ENCODE data around the gene ABCC1.
A peak's percentile ranks its signal among the peaks of the same experiment; 100 is the strongest.

Gene ABCC1

DNA sequence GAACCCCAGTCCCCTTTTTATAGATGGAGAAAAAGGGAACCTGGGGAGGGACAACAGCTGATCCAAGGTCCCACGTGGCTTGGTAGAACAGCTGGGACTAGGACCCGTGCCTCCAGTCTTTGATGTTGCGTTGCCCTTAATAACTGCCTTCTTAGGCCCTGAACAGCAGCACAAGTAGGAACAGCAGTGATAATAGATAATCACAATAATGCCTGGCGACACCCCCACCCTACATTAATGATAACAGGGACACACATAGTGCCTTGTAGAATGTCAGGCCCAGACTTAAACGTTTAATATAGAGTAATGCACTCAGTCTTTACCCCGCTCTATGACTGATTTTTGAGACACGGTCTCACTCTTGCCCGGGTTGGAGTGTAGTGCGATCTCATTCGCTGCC lies 177.5 kb downstream of the ABCC1 start:
- no peak for DNase-seq (ENCODE audit: low spot score)
- TF ChIP-seq, protein P1, sequence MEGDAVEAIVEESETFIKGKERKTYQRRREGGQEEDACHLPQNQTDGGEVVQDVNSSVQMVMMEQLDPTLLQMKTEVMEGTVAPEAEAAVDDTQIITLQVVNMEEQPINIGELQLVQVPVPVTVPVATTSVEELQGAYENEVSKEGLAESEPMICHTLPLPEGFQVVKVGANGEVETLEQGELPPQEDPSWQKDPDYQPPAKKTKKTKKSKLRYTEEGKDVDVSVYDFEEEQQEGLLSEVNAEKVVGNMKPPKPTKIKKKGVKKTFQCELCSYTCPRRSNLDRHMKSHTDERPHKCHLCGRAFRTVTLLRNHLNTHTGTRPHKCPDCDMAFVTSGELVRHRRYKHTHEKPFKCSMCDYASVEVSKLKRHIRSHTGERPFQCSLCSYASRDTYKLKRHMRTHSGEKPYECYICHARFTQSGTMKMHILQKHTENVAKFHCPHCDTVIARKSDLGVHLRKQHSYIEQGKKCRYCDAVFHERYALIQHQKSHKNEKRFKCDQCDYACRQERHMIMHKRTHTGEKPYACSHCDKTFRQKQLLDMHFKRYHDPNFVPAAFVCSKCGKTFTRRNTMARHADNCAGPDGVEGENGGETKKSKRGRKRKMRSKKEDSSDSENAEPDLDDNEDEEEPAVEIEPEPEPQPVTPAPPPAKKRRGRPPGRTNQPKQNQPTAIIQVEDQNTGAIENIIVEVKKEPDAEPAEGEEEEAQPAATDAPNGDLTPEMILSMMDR (IDR thresholded peaks at IDR 0.05; ENCODE audit: extremely low read depth, missing control alignments), result no peak

DNA sequence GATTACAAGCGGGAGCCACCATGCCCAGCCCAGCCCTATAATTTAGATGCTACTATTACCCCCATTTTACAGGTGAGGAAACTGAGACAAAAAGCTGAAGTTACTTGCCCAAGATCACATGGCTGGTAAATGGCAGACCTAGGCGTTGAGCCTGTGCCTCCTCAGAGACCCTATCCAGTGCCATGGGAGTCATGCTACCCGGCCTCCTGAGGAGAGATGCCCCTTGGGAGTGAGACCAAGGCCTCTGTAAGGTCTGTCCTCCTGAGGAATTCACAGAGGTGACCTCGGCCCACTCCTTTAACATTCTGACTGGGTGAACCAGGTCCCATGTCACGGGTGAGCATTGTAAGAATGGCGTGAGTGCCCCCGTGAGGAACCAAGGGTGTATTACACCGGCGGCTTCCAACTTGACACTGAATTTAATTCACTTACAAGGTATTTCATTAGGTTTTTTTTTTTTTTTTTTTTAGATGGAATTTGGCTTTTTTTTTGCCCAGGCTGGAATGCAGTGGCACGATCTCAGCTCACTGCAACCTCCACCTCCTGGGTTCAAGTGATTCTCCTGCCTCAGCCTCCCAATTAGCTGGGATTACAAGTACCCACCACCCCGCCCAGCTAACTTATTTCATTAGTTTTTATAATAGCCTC lies 178.2 kb downstream of the ABCC1 start:
- DNase-seq (ENCODE audit: low spot score), result peak; percentile 81
- TF ChIP-seq, protein P1 (IDR thresholded peaks at IDR 0.05; ENCODE audit: extremely low read depth, missing control alignments), result peak; percentile 73

- TF ChIP-seq, protein P1 (IDR thresholded peaks at IDR 0.05; ENCODE audit: extremely low read depth, missing control alignments), result no peak
- no peak for DNase-seq (ENCODE audit: low spot score)
These were observed 181.8 kb downstream of the ABCC1 start for GRCh38 chr16:16131204-16131603.

GRCh38 chr16:16131659-16132058 lies 182.2 kb downstream of the ABCC1 start:
- TF ChIP-seq, protein P1 (IDR thresholded peaks at IDR 0.05; ENCODE audit: extremely low read depth, missing control alignments), result no peak
- no peak for DNase-seq (ENCODE audit: low spot score)

DNA sequence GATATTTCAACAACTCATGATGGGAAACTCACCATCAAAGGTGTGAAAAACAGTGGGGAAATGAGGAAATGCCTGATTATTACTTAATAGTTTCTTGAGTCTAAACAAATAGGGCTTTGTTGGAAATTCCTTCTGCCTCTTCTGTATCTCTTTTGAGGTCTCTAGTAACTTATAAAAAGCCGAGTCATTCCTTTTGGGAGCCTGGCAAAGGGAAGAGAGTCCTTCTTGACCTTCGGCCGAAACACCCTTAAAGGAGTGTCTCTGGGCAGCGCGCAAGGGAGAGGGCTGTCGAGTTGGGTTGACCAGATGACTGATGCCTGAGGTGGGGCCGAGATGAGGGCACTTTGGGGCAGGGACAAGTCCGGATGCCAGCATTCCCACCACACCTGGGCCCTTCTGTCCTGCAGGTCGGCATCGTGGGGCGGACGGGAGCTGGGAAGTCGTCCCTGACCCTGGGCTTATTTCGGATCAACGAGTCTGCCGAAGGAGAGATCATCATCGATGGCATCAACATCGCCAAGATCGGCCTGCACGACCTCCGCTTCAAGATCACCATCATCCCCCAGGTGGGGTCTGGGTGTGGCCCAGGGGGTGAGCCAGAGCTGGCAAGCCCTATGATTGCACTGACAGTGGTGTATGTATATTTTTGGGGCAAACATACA lies 184.7 kb downstream of the ABCC1 start:
- no peak for DNase-seq (ENCODE audit: low spot score)
- TF ChIP-seq, protein P1 (IDR thresholded peaks at IDR 0.05; ENCODE audit: extremely low read depth, missing control alignments), result no peak

- DNase-seq (ENCODE audit: low spot score), result no peak
- TF ChIP-seq, protein P1 (IDR thresholded peaks at IDR 0.05; ENCODE audit: extremely low read depth, missing control alignments), result no peak
These were observed 187.2 kb downstream of the ABCC1 start for GRCh38 chr16:16136588-16136987.

DNA sequence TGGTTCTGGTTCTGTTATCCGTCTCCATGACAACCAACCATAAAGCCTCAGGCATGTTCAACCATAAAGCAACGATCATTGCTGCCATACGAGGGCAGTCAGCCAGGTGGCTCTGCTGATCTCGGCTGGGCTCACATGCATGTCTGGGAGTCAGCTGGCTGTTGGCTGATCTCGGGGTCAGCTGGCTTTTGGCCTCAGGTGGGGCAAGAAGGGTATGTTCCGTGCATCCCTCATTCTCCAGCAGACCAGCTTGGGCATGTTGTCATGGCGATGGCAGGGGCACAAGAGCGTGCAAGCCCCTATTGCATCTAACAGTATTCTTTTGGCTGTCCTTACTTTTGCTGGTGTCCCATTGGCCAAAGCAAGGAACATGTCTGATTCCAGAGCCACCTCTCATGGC lies 187.7 kb downstream of the ABCC1 start:
- TF ChIP-seq, protein P1 (IDR thresholded peaks at IDR 0.05; ENCODE audit: extremely low read depth, missing control alignments), result no peak
- no peak for DNase-seq (ENCODE audit: low spot score)
